Esophagus squamous epithelium (tissue), 5 donors: Measurements from ENCODE around the gene PADI1. TPM values are rescaled to one million over a fixed set of nuclear protein-coding genes. Genes with fewer than 3 reads are reported as not detected.
A peak's percentile ranks its signal among the peaks of the same experiment; 100 is the strongest.

Experiments
- DNase-seq: peaks from one replicate; lab custom pipeline; 2025; lab: John Stamatoyannopoulos, UW
- H3K27ac ChIP-seq, 4 donors: fragments of 200-600 bp; sonication (generic); one replicate each; pipeline ENCODE4 v1.5.1; 2016 to 2019; ENCODE audit warnings: mild to moderate bottlenecking in 1 of 4
- H3K27me3 ChIP-seq, 4 donors: fragments of 200-600 bp; sonication (generic); 1 replicate in 3 of 4; 2 replicates in 1 of 4; pipeline versions ENCODE4 v1.5.1 to v1.6.0; 2017 to 2021; ENCODE audit warnings: antibody characterized with exemption in 1 of 4
- H3K36me3 ChIP-seq, 3 donors: fragments of 200-600 bp; sonication (generic); one replicate each; pipeline ENCODE4 v1.5.1; 2016 to 2019
- H3K4me1 ChIP-seq, 3 donors: fragments of 200-600 bp; sonication (generic); one replicate each; pipeline ENCODE4 v1.5.1; 2017 to 2019
- H3K4me3 ChIP-seq, 4 donors: fragments of 200-600 bp; sonication (generic); 1 replicate in 3 of 4; 2 replicates in 1 of 4; pipeline ENCODE4 v1.5.1; 2016 to 2019; ENCODE audit warnings: mild to moderate bottlenecking in 2 of 4, moderate library complexity in 1 of 4
- H3K9me3 ChIP-seq, 3 donors: fragments of 200-600 bp; sonication (generic); one replicate each; pipeline ENCODE4 v1.5.1; 2016 to 2019
- POLR2A ChIP-seq, 4 donors: fragments of 450-650 bp; IDR thresholded peaks; one replicate each; pipeline ENCODE4 v1.6.1; 2017; ENCODE audit warnings: antibody characterized with exemption in 4 of 4, mild to moderate bottlenecking in 4 of 4, moderate library complexity in 3 of 4
- WGBS, 2 donors: methylation state at CpG; one replicate each; pipeline ENCODE4 v1.1.5; 2018; 5-methylcytosine and 5-hydroxymethylcytosine counted together
- intact Hi-C: fragments of 100-400 bp; cut with DNase I; formaldehyde crosslinking; loops from one replicate; pipeline ENCODE4 v1.15.0; 2022
- total RNA-seq, 4 donors: library from RNA; depleted of rRNA; stranded (reverse); fragments of >200 nt; gene quantifications; one replicate each; pipeline ENCODE4 v1.1.0, GENCODE V29; 2016
- TF ChIP-seq, protein P1 (sequence below), 6 experiments: fragments of 450-650 bp in 4 of 6; fragments of 200-600 bp in 2 of 6; sonication (generic) in 2 of 6; IDR thresholded peaks; one replicate each; pipeline ENCODE4 v1.5.1; 2016 to 2019; ENCODE audit warnings: antibody characterized with exemption in 6 of 6, mild to moderate bottlenecking in 4 of 6, moderate library complexity in 4 of 6
- donor health status: DM: yes; HTN: yes; CAD: no.

The PADI1 gene
- total RNA-seq, 4 donors from 2014 or later, result 45.3 to 121 (median 75.1) TPM

DNA sequence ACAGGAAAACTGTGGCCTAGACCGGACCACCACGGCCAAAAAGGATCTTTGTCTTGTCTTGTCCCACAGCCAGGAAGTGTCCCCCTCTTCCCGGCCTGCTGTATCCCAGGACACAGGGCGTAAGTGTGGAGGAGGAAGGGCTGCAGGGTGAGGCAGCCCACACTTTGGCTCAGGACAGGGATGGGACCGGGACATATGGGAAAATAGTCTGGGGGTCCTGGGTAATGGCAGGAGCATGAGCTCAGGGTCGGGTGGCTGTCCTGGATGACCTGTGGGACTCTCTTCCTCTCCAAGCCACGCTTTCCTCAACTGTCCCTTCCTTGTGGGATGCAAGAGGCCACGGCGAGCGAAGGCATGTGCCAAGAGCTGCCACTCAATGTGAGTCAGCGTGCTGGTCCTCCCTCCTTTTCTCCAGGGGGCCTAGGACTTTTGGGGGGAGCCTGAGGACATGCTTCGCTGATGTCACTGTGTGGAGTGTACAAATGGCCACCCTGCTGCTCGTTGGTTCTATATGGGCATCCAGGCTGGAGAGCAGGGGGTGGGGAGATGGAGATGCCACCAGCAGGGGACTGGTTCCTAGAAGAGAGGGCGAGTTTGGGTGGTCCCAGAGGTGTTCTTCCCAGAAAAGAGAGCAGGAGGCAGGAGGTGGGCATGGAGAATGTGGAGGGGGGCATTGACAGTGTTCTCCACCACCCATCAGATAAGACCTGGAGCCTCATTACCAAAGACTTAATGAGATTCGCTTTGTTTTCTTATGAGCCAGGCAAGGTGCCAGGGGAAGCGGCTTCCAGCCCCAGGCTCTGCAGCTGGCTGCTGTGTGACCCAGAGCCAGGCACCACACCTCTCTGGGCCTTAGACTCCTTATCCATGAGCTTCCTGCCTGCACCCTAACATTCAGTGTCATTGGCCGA, 11.5 kb upstream of the PADI1 start:
- peaks cover 9 to 50% (median 21%) of the 10 kb centered on the region in 3 donors for H3K4me1 ChIP-seq
- intact Hi-C loops, result no loop called here
- 55 to 69% methylated on average over 13 to 15 of the region's 17 CpGs for WGBS, 2 donors
- H3K9me3 ChIP-seq, result no peaks in the 10 kb centered on the region
- no peak overlapping the region for H3K4me3 ChIP-seq
- H3K27me3 ChIP-seq, result peaks cover 0 to 14% (median 0%) of the 10 kb centered on the region in 4 donors
- H3K27ac ChIP-seq, result peak overlapping the region; percentile 81 to 89 (median 84)
- TF ChIP-seq POLR2A (IDR thresholded peaks at IDR 0.05), result no peak
- TF ChIP-seq, protein P1, sequence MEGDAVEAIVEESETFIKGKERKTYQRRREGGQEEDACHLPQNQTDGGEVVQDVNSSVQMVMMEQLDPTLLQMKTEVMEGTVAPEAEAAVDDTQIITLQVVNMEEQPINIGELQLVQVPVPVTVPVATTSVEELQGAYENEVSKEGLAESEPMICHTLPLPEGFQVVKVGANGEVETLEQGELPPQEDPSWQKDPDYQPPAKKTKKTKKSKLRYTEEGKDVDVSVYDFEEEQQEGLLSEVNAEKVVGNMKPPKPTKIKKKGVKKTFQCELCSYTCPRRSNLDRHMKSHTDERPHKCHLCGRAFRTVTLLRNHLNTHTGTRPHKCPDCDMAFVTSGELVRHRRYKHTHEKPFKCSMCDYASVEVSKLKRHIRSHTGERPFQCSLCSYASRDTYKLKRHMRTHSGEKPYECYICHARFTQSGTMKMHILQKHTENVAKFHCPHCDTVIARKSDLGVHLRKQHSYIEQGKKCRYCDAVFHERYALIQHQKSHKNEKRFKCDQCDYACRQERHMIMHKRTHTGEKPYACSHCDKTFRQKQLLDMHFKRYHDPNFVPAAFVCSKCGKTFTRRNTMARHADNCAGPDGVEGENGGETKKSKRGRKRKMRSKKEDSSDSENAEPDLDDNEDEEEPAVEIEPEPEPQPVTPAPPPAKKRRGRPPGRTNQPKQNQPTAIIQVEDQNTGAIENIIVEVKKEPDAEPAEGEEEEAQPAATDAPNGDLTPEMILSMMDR (IDR thresholded peaks at IDR 0.05), result no peak
- no peaks in the 10 kb centered on the region for H3K36me3 ChIP-seq
- DNase-seq, result no peak

DNA sequence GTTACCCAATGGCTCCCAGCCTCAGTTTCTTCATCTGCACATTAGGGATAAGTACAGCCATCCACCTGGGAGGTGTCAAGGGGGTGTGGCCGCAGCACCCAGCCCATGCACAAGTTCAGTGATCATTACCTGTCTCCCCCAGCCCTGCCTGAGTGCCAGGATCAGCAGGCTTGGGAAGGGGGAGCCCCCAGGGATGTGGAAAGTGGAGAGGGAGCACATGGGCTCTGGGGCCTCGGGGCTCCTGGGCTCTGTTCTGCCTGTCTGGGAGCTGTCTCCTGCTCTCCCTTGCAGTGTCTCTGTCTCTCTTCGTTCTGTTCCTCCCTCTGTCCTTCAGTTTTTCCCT, 10.8 kb upstream of the PADI1 start:
- Histone ChIP-seq H3K4me1 (peaks cover 9 to 50% (median 21%) of the 10 kb centered on the region in 3 donors), H3K36me3 (no peaks in the 10 kb centered on the region), H3K27me3 (peaks cover 0 to 19% (median 0%) of the 10 kb centered on the region in 4 donors), H3K27ac (peak overlapping the region in 3 of 4 donors; percentile 81 to 89 (median 83)), H3K4me3 (no peak overlapping the region), H3K9me3 (no peaks in the 10 kb centered on the region)
- no peak for DNase-seq
- 51 to 75% methylated on average over 3 of the region's 3 CpGs for WGBS, 2 donors
- intact Hi-C loops, result no loop called here
- TF ChIP-seq POLR2A (IDR thresholded peaks at IDR 0.05), result no peak
- TF ChIP-seq, protein P1 (IDR thresholded peaks at IDR 0.05), result no peak

DNA sequence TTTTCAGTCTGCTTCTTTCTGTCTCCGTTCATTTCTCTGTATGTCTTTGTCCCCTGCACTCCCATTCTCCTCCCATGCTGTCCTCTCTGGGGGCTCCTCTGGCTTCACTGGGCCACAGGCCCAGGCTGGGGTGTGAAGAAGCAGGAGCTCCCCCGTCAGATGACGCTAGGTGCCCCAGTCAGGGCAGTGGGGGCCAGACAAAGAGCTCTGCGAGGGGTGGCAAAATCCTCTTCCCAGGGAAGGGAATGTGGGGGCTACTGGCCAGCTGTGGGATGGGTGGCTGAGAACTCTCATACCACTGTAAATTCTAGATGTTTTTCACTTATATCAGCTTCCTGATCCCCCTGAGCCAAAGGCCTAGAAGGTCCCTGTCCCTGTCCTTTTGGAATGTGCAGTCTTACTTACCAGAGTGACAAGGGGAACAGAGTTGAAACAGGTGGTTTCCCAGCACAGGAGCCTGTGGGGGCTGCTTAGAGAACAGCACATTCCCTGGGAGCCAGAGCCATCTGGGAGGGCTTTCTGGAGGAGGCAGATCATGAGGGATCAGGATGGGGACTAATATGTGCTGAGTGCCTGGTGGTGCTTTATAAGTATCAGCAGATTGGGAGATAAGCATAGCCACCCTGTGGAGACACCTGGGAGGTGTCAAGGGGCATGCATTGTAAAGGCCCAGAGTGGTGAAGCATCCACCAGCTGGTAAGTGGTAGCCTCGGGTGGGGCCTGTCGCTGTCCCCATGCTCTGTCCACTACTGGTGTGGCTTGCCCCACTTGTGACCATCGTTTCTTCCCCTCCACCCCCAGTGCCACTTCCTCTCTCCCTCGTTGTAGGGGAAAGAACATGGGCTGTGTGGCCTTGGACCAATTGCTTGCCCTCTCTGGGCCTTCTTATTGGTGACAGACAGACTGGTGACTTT, 10.1 kb upstream of the PADI1 start:
- H3K4me1 ChIP-seq, result peaks cover 9 to 48% (median 21%) of the 10 kb centered on the region in 3 donors
- intact Hi-C loops, result no loop called here
- no peak overlapping the region for H3K27ac ChIP-seq
- DNase-seq, result no peak
- H3K9me3 ChIP-seq, result no peaks in the 10 kb centered on the region
- no peak overlapping the region for H3K4me3 ChIP-seq
- 76 to 86% methylated on average over 3 to 7 of the region's 8 CpGs for WGBS, 2 donors
- no peak for TF ChIP-seq POLR2A (IDR thresholded peaks at IDR 0.05)
- TF ChIP-seq, protein P1 (IDR thresholded peaks at IDR 0.05), result no peak
- H3K27me3 ChIP-seq, result peaks cover 0 to 21% (median 0%) of the 10 kb centered on the region in 4 donors
- no peaks in the 10 kb centered on the region for H3K36me3 ChIP-seq

DNA sequence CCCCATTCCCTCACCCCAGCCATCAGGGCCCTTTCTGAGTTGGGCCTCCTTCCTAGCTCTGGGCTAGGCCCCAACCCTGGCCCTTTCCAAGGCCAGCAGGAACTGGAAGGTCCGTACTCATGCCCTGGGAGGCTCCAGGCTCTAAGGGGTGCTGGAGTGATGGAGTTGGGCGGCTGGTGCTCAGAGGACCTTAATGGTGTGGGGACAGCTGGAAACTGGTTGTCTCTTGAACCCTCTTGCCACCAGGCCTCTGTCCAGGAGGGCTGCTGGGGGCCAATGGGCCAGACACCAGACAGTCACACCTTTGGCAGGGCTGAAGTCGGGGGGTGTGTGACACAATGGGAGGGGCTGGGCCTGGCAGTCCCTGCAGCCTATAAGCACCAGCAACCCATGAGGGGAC, 9.2 kb upstream of the PADI1 start:
- TF ChIP-seq, protein P1 (IDR thresholded peaks at IDR 0.05), result no peak
- no peak for TF ChIP-seq POLR2A (IDR thresholded peaks at IDR 0.05)
- no peaks in the 10 kb centered on the region for H3K9me3 ChIP-seq
- H3K36me3 ChIP-seq, result no peaks in the 10 kb centered on the region
- H3K27ac ChIP-seq, result no peak overlapping the region
- 88 to 100% methylated on average over 1 of the region's 3 CpGs for WGBS, 2 donors
- intact Hi-C loops, result no loop called here
- peaks cover 9 to 39% (median 21%) of the 10 kb centered on the region in 3 donors for H3K4me1 ChIP-seq
- DNase-seq, result no peak
- H3K4me3 ChIP-seq, result no peak overlapping the region
- H3K27me3 ChIP-seq, result peaks cover 0 to 22% (median 0%) of the 10 kb centered on the region in 4 donors
